DOHH2 (cell line): Measurements from ENCODE around the gene DGAT2L6.

Experiments used
- H3F3A ChIP-seq: fragments of 200-600 bp; sonication (generic), shearing (Covaris generic); 2 replicates; pipeline ENCODE4 v1.6.0; 2016; ENCODE audit warnings: antibody characterized with exemption, mild to moderate bottlenecking; ENCODE audit not compliant: control insufficient read depth, insufficient read depth
- H3K27ac ChIP-seq: fragments of 200-600 bp; sonication (generic); 2 replicates; pipeline ENCODE4 v1.5.1; 2014; ENCODE audit warnings: low read depth, mild to moderate bottlenecking, low read length, moderate library complexity
- H3K27me3 ChIP-seq: fragments of 200-600 bp; sonication (generic); 2 replicates; pipeline ENCODE4 v1.6.1; 2014; ENCODE audit warnings: mild to moderate bottlenecking, low read length, mixed read lengths; ENCODE audit not compliant: control insufficient read depth
- H3K36me3 ChIP-seq: fragments of 200-600 bp; sonication (generic); 2 replicates; pipeline ENCODE4 v1.6.1; 2014; ENCODE audit warnings: mild to moderate bottlenecking, low read length, moderate library complexity, mixed read lengths; ENCODE audit not compliant: control insufficient read depth
- H3K4me1 ChIP-seq: fragments of 200-600 bp; sonication (generic); 2 replicates; pipeline ENCODE4 v1.6.1; 2014; ENCODE audit warnings: mild to moderate bottlenecking, low read length, mixed read lengths; ENCODE audit not compliant: control insufficient read depth
- H3K4me2 ChIP-seq: fragments of 200-600 bp; sonication (generic); 2 replicates; pipeline ENCODE4 v1.6.0; 2014; ENCODE audit warnings: mild to moderate bottlenecking, low read length, moderate library complexity
- H3K4me3 ChIP-seq: fragments of 200-600 bp; sonication (generic); 2 replicates; pipeline ENCODE4 v1.5.1; 2014; ENCODE audit warnings: mild to moderate bottlenecking, low read length, mixed read lengths
- H3K79me2 ChIP-seq: fragments of 200-600 bp; sonication (generic); 2 replicates; pipeline ENCODE4 v1.6.1; 2014; ENCODE audit warnings: mild to moderate bottlenecking, low read length, mixed read lengths; ENCODE audit not compliant: control insufficient read depth
- H3K9me2 ChIP-seq: fragments of 200-600 bp; sonication (generic); replicated peaks from 2 replicates; pipeline ENCODE4 v1.6.1; 2014; ENCODE audit warnings: mild to moderate bottlenecking, low read length, mixed read lengths; ENCODE audit not compliant: control insufficient read depth
- H3K9me3 ChIP-seq: fragments of 200-600 bp; sonication (generic); 2 replicates; pipeline ENCODE4 v1.6.1; 2014; ENCODE audit warnings: antibody characterized with exemption, low read length, mixed read lengths; ENCODE audit not compliant: control insufficient read depth, insufficient read depth
- H4K20me1 ChIP-seq: fragments of 200-600 bp; sonication (generic); 2 replicates; pipeline ENCODE4 v1.6.0; 2014; ENCODE audit warnings: low read depth, mild to moderate bottlenecking, antibody characterized with exemption, low read length, moderate library complexity; ENCODE audit not compliant: control insufficient read depth, insufficient read depth
- CTCF ChIP-seq: fragments of 200-600 bp; sonication (generic); IDR thresholded peaks from one replicate; pipeline ENCODE4 v1.5.1; 2014; ENCODE audit warnings: antibody characterized with exemption, mild to moderate bottlenecking, low read depth, low read length; ENCODE audit not compliant: poor library complexity, severe bottlenecking
- EZH2phosphoT487 ChIP-seq: fragments of 200-600 bp; sonication (generic); IDR thresholded peaks from 2 replicates; pipeline ENCODE4 v1.6.1; 2017; ENCODE audit warnings: borderline replicate concordance, mild to moderate bottlenecking, antibody characterized with exemption, low read length, moderate library complexity, mixed read lengths

The DGAT2L6 gene

GRCh38 chrX:70141373-70141772 is 35.9 kb upstream of the DGAT2L6 start:
- no peak overlapping the region for H3K4me3 ChIP-seq
- H3F3A ChIP-seq, result no peaks in the 10 kb centered on the region
- H3K4me1 ChIP-seq, result no peaks in the 10 kb centered on the region
- no peak overlapping the region for H3K27ac ChIP-seq
- no peaks in the 10 kb centered on the region for H3K9me3 ChIP-seq
- no peak overlapping the region for H3K4me2 ChIP-seq
- H3K36me3 ChIP-seq, result peaks cover 22% of the 10 kb centered on the region; the same call in 1 of the 2 replicates
- no peaks in the 10 kb centered on the region for H4K20me1 ChIP-seq
- TF ChIP-seq EZH2phosphoT487 (no peak), CTCF (no peak)
- peaks cover 7% of the 10 kb centered on the region for H3K79me2 ChIP-seq
- H3K9me2 ChIP-seq, result no peaks in the 10 kb centered on the region
- H3K27me3 ChIP-seq, result no peaks in the 10 kb centered on the region

DNA sequence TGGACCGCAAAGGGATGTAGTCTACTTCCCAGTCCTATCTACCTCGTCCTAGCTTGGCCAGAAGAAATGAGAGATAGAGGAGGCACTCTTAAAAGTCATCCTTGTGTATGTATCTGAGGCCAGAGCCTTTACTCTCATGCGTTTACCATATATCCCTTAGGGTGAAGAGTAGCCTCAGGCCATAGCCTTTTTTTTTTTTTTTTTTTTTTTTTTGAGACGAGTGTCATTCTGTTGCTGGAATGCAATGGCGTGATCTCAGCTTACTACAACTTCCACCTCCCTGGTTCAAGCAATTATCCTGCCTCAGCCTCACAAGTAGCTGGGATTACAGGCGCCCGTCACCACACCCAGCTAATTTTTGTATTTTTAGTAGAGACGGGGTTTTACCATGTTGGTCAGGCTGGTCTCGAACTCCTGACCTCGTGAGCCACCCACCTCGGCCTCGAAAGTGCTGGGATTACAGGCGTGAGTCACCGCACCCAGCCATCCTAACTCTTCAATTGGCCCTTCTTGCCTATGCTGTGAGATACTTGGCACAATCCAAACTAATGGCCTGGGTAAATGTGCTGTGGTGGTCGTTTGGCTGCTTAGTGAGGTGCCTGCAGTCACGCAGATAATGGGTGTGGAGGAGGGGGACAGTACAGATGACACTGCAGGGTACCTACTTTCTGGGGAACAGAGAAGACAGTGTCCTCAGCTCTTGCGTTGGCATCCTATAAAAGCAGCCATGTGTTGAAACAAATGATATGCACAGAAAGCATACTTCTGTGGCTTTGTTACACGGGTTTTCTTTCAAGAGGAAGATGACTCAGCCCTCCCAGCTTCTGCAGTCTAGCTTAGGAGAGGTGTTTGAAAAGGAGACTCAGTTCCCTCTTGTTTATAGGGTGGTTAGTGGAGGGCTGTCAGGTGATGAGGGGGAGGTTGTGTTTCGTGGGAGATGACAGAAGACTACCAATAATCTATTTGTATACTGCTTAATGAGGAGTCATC is 10.4 kb upstream of the DGAT2L6 start:
- no peaks in the 10 kb centered on the region for H3K79me2 ChIP-seq
- no peak overlapping the region for H3K4me3 ChIP-seq
- no peak overlapping the region for H3K4me2 ChIP-seq
- H3K36me3 ChIP-seq, result peaks cover 7% of the 10 kb centered on the region; the same call in 1 of the 2 replicates
- peaks cover 3% of the 10 kb centered on the region; the same call in 1 of the 2 replicates for H3K4me1 ChIP-seq
- H4K20me1 ChIP-seq, result no peaks in the 10 kb centered on the region
- TF ChIP-seq EZH2phosphoT487, result no peak
- no peak for TF ChIP-seq CTCF
- no peaks in the 10 kb centered on the region for H3F3A ChIP-seq
- no peaks in the 10 kb centered on the region for H3K9me2 ChIP-seq
- H3K27ac ChIP-seq, result no peak overlapping the region
- H3K9me3 ChIP-seq, result no peaks in the 10 kb centered on the region
- H3K27me3 ChIP-seq, result no peaks in the 10 kb centered on the region

DNA sequence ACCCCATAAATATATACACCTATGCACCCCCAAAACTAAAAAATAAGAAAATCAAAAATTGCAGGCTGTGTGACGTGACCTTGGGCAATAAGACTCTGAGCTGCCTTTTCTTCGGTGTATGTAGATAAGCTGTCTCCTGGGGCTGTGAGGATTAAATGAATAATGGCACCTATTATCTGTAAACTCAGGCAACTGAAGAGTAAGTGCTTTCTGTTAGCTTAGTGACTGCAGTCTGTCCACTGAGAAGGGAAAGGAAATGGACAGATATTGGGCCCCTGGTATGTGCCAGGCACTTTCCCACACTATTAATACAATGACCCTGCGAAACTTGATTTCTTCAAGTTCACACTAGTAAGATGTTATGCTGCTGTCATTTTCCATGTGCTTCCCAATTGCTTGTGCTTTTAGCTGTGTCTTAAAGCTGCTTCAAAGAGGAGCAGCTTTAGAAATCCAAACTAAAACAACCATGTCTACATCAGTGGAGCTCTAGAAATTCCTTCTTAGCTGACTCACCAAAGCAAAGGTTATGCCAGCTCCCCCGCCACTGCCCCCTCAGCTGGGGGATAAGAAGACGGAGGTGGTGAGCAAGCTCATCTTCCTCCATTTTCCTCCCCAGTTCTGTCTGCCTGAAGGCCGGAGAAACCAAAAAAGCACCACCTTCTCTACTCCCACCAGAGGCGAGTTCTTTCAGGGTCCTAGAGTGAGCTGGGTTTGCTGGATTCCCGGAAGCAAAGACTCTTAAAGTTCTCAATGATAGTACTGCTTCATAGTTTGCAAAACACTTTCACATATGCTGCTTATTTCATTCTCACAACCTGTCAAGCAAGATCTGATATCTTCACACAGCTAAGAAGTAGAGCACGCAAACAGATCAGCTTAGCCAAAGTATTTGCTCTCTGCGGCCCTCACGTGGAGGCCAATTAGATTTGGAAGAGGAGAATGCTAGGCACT is 8.8 kb upstream of the DGAT2L6 start:
- no peaks in the 10 kb centered on the region for H3K27me3 ChIP-seq
- H4K20me1 ChIP-seq, result no peaks in the 10 kb centered on the region
- TF ChIP-seq CTCF (no peak), EZH2phosphoT487 (no peak)
- no peak overlapping the region for H3K4me2 ChIP-seq
- H3K9me2 ChIP-seq, result no peaks in the 10 kb centered on the region
- H3K27ac ChIP-seq, result no peak overlapping the region
- H3K4me3 ChIP-seq, result no peak overlapping the region
- no peaks in the 10 kb centered on the region for H3K79me2 ChIP-seq
- H3F3A ChIP-seq, result no peaks in the 10 kb centered on the region
- peaks cover 10% of the 10 kb centered on the region for H3K4me1 ChIP-seq
- no peaks in the 10 kb centered on the region for H3K9me3 ChIP-seq
- peaks cover 4% of the 10 kb centered on the region; the same call in 1 of the 2 replicates for H3K36me3 ChIP-seq
